SIG-M5 treated with dmso at 0.1 percent for 504 hours (cell line): ENCODE results near the gene MSI2.
A peak's percentile ranks its signal among the peaks of the same experiment; 100 is the strongest.

Experiments used
- DNase-seq: peaks from one replicate; lab custom pipeline; 2025; ENCODE audit not compliant: unreplicated experiment; lab: John Stamatoyannopoulos, UW

MSI2 gene

GRCh38 chr17:57471868-57472368, 215.6 kb downstream of the MSI2 start:
- DNase-seq = no peak

GRCh38 chr17:57475796-57476195, 219.5 kb downstream of the MSI2 start:
- DNase-seq = no peak

GRCh38 chr17:57477522-57478362, 221.4 kb downstream of the MSI2 start:
- DNase-seq = no peak

- DNase-seq = no peak
Observed at GRCh38 chr17:57478478-57479250, 222.3 kb downstream of the MSI2 start.

GRCh38 chr17:57480438-57481196, 224.3 kb downstream of the MSI2 start:
- DNase-seq = peak; percentile 24

GRCh38 chr17:57481910-57482391, 225.6 kb downstream of the MSI2 start:
- no peak for DNase-seq

- DNase-seq = no peak
Observed at GRCh38 chr17:57482657-57483056, 226.3 kb downstream of the MSI2 start.

- no peak for DNase-seq
Observed at GRCh38 chr17:57484081-57484666, 227.9 kb downstream of the MSI2 start.

GRCh38 chr17:57484826-57485565, 228.7 kb downstream of the MSI2 start:
- DNase-seq = no peak

GRCh38 chr17:57485566-57485865, 229.2 kb downstream of the MSI2 start:
- DNase-seq = no peak

- DNase-seq = no peak
Observed at GRCh38 chr17:57485916-57486881, 229.9 kb downstream of the MSI2 start.

- peak; percentile 22 for DNase-seq
Observed at GRCh38 chr17:57486882-57487301, 230.6 kb downstream of the MSI2 start.

GRCh38 chr17:57487573-57487972, 231.2 kb downstream of the MSI2 start:
- DNase-seq = no peak

- no peak for DNase-seq
Observed at GRCh38 chr17:57488856-57489255, 232.5 kb downstream of the MSI2 start.

GRCh38 chr17:57489321-57489720, 233.0 kb downstream of the MSI2 start:
- no peak for DNase-seq

- DNase-seq = no peak
Observed at GRCh38 chr17:57490111-57490845, 234.0 kb downstream of the MSI2 start.

- no peak for DNase-seq
Observed at GRCh38 chr17:57490890-57491289, 234.6 kb downstream of the MSI2 start.

GRCh38 chr17:57493171-57493570, 236.8 kb downstream of the MSI2 start:
- DNase-seq = peak; percentile 56
